ENCODE measurements around the gene EFCAB12. TPM values are rescaled to one million over a fixed set of nuclear protein-coding genes. Genes with fewer than 3 reads are reported as not detected.

The EFCAB12 gene
- total RNA-seq, 3 donors from 2014 or later, result 0.32 to 1.3 (median 1.0) TPM

DNA sequence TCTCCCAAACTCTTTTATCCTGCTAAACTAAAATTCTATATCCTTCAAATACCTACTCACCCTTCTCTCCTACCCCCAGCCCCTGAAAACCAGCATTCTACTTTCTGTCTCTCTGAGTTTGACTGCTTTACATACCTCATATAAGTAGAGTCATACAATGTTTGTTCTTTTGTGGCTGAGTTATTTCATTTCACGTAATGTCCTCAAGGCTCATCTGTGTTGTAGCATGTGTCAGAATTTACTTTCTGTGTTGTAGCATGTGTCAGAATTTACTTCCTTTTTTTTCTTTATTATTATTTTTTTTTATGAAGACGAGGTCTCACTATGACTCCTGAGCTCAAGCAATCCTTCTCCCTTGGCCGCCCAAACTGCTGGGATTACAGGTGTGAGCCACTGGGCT, 31.7 kb upstream of the EFCAB12 start:
- intact Hi-C loops (cut with DNase I; ENCODE audit: low total_unique reads), result no loop called here
- DNase-seq (ENCODE audit: low spot score in 2 of 2), result no peak
- H3K27ac ChIP-seq, result no peak overlapping the region
- no peaks in the 10 kb centered on the region for H3K36me3 ChIP-seq
- no peak for TF ChIP-seq POLR2AphosphoS5 (IDR thresholded peaks at IDR 0.05)
- TF ChIP-seq POLR2A (IDR thresholded peaks at IDR 0.05), result no peak
- TF ChIP-seq, protein P1, sequence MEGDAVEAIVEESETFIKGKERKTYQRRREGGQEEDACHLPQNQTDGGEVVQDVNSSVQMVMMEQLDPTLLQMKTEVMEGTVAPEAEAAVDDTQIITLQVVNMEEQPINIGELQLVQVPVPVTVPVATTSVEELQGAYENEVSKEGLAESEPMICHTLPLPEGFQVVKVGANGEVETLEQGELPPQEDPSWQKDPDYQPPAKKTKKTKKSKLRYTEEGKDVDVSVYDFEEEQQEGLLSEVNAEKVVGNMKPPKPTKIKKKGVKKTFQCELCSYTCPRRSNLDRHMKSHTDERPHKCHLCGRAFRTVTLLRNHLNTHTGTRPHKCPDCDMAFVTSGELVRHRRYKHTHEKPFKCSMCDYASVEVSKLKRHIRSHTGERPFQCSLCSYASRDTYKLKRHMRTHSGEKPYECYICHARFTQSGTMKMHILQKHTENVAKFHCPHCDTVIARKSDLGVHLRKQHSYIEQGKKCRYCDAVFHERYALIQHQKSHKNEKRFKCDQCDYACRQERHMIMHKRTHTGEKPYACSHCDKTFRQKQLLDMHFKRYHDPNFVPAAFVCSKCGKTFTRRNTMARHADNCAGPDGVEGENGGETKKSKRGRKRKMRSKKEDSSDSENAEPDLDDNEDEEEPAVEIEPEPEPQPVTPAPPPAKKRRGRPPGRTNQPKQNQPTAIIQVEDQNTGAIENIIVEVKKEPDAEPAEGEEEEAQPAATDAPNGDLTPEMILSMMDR (IDR thresholded peaks at IDR 0.05), result no peak
- H3K4me3 ChIP-seq, result no peak overlapping the region
- no peaks in the 10 kb centered on the region for H3K4me1 ChIP-seq
- H3K27me3 ChIP-seq, result no peaks in the 10 kb centered on the region
- H3K9me3 ChIP-seq, result no peaks in the 10 kb centered on the region

- Histone ChIP-seq H3K9me3 (no peaks in the 10 kb centered on the region), H3K4me3 (no peak overlapping the region), H3K36me3 (no peaks in the 10 kb centered on the region), H3K27me3 (no peaks in the 10 kb centered on the region), H3K4me1 (no peaks in the 10 kb centered on the region), H3K27ac (no peak overlapping the region)
- DNase-seq (ENCODE audit: low spot score in 2 of 2), result no peak
- TF ChIP-seq, protein P1 (IDR thresholded peaks at IDR 0.05), result no peak
- TF ChIP-seq POLR2A (IDR thresholded peaks at IDR 0.05) (no peak), POLR2AphosphoS5 (IDR thresholded peaks at IDR 0.05) (no peak)
- intact Hi-C loops (cut with DNase I; ENCODE audit: low total_unique reads), result no loop called here
Measured at GRCh38 chr3:129453732-129454131, 25.3 kb upstream of the EFCAB12 start.

- Histone ChIP-seq H3K27ac (no peak overlapping the region), H3K4me3 (no peak overlapping the region), H3K9me3 (no peaks in the 10 kb centered on the region), H3K36me3 (no peaks in the 10 kb centered on the region), H3K27me3 (no peaks in the 10 kb centered on the region), H3K4me1 (no peaks in the 10 kb centered on the region)
- no peak for TF ChIP-seq POLR2AphosphoS5 (IDR thresholded peaks at IDR 0.05)
- TF ChIP-seq, protein P1 (IDR thresholded peaks at IDR 0.05), result no peak
- no peak for TF ChIP-seq POLR2A (IDR thresholded peaks at IDR 0.05)
- DNase-seq (ENCODE audit: low spot score in 2 of 2), result no peak
- intact Hi-C loops (cut with DNase I; ENCODE audit: low total_unique reads), result no loop called here
Measured at GRCh38 chr3:129449279-129450115, 21.1 kb upstream of the EFCAB12 start.

DNA sequence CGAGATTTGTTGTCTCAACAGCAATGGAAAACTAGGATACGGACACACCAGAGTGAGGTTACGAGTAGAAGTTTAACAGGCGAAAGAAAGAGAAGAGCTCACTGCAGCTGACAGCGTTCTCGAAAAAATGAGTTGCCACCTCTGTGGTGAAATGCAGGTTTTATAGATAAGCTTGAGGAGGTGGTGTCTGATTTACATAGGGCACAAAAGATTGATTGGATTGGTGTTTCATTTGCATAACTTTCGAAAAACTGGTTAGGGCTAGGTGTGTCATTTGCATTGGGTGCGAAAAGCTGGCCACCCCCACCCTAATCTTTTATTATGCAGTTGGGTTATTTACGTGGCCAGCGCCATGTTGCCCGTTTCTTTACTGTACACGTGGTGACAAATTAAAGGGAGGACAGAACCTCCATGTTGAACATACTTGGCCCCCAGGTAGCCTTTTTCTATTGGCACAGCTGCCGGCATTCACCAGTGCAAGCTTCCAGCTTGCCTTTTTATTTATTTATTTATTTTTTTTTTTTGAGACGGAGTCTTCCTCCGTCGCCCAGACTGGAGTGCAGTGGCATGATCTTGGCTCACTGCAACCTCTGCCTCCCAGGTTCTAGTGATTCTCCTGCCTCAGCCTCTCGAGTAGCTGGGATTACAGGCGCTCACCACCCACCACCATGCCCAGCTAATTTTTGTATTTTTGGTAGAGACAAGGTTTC, 19.9 kb upstream of the EFCAB12 start:
- H3K9me3 ChIP-seq, result no peaks in the 10 kb centered on the region
- H3K27ac ChIP-seq, result no peak overlapping the region
- TF ChIP-seq POLR2AphosphoS5 (IDR thresholded peaks at IDR 0.05) (no peak), POLR2A (IDR thresholded peaks at IDR 0.05) (no peak)
- TF ChIP-seq, protein P1 (IDR thresholded peaks at IDR 0.05), result no peak
- no peak for DNase-seq (ENCODE audit: low spot score in 2 of 2)
- intact Hi-C loops (cut with DNase I; ENCODE audit: low total_unique reads), result no loop called here
- no peaks in the 10 kb centered on the region for H3K4me1 ChIP-seq
- H3K36me3 ChIP-seq, result no peaks in the 10 kb centered on the region
- H3K27me3 ChIP-seq, result no peaks in the 10 kb centered on the region
- H3K4me3 ChIP-seq, result no peak overlapping the region

- no peak for TF ChIP-seq POLR2AphosphoS5 (IDR thresholded peaks at IDR 0.05)
- TF ChIP-seq, protein P1 (IDR thresholded peaks at IDR 0.05), result no peak
- no peak for TF ChIP-seq POLR2A (IDR thresholded peaks at IDR 0.05)
- Histone ChIP-seq H3K36me3 (no peaks in the 10 kb centered on the region), H3K27ac (no peak overlapping the region), H3K4me3 (no peak overlapping the region), H3K27me3 (no peaks in the 10 kb centered on the region), H3K9me3 (no peaks in the 10 kb centered on the region), H3K4me1 (peaks cover 0 to 8% of the 10 kb centered on the region in 2 donors)
- DNase-seq (ENCODE audit: low spot score in 2 of 2), result no peak
- intact Hi-C loops (cut with DNase I; ENCODE audit: low total_unique reads), result no loop called here
Measured at GRCh38 chr3:129446926-129447325, 18.5 kb upstream of the EFCAB12 start.
